Retinal pigment epithelial cell (primary cell): ENCODE data around the gene CD83.

Experiments
- DNase-seq: peaks from one replicate; pipeline ENCODE4 v3.0.0-alpha.2; 2010; ENCODE audit warnings: low read depth
- H3K4me3 ChIP-seq: 2 replicates; pipeline ENCODE4 v1.5.1; 2011; ENCODE audit warnings: mild to moderate bottlenecking, low read length, control low read depth, moderate library complexity
- CTCF ChIP-seq: conservative IDR thresholded peaks from 2 replicates; pipeline ENCODE4 v1.5.1; 2011; ENCODE audit warnings: low read depth, low read length, control low read depth, inconsistent platforms

The CD83 gene

GRCh38 chr6:14159090-14159489 is 41.5 kb downstream of the CD83 start:
- TF ChIP-seq CTCF: no peak
- no peak overlapping the region for H3K4me3 ChIP-seq
- no peak for DNase-seq

- no peak for DNase-seq
- no peak overlapping the region for H3K4me3 ChIP-seq
- no peak for TF ChIP-seq CTCF
These were observed 45.3 kb downstream of the CD83 start for GRCh38 chr6:14162826-14163225.

GRCh38 chr6:14165091-14165490 is 47.5 kb downstream of the CD83 start:
- TF ChIP-seq CTCF: no peak
- no peak for DNase-seq
- H3K4me3 ChIP-seq: no peak overlapping the region

GRCh38 chr6:14166839-14167238 is 49.3 kb downstream of the CD83 start:
- no peak for DNase-seq
- no peak overlapping the region for H3K4me3 ChIP-seq
- no peak for TF ChIP-seq CTCF

- no peak overlapping the region for H3K4me3 ChIP-seq
- no peak for TF ChIP-seq CTCF
- no peak for DNase-seq
These were observed 52.6 kb downstream of the CD83 start for GRCh38 chr6:14170128-14170527.

- no peak for DNase-seq
- TF ChIP-seq CTCF: no peak
- H3K4me3 ChIP-seq: no peak overlapping the region
These were observed 55.0 kb downstream of the CD83 start for GRCh38 chr6:14172562-14172961.

GRCh38 chr6:14174226-14174625 is 56.7 kb downstream of the CD83 start:
- TF ChIP-seq CTCF: no peak
- no peak for DNase-seq
- H3K4me3 ChIP-seq: no peak overlapping the region
